HK-2 (cell line): ENCODE data around the gene BTNL8.
A peak's percentile ranks its signal among the peaks of the same experiment; 100 is the strongest.

Source experiments
- DNase-seq: peaks from one replicate; pipeline ENCODE4 v3.0.0-alpha.2; 2018; ENCODE audit not compliant: unreplicated experiment

BTNL8 gene, protein sequence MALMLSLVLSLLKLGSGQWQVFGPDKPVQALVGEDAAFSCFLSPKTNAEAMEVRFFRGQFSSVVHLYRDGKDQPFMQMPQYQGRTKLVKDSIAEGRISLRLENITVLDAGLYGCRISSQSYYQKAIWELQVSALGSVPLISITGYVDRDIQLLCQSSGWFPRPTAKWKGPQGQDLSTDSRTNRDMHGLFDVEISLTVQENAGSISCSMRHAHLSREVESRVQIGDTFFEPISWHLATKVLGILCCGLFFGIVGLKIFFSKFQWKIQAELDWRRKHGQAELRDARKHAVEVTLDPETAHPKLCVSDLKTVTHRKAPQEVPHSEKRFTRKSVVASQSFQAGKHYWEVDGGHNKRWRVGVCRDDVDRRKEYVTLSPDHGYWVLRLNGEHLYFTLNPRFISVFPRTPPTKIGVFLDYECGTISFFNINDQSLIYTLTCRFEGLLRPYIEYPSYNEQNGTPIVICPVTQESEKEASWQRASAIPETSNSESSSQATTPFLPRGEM

DNA sequence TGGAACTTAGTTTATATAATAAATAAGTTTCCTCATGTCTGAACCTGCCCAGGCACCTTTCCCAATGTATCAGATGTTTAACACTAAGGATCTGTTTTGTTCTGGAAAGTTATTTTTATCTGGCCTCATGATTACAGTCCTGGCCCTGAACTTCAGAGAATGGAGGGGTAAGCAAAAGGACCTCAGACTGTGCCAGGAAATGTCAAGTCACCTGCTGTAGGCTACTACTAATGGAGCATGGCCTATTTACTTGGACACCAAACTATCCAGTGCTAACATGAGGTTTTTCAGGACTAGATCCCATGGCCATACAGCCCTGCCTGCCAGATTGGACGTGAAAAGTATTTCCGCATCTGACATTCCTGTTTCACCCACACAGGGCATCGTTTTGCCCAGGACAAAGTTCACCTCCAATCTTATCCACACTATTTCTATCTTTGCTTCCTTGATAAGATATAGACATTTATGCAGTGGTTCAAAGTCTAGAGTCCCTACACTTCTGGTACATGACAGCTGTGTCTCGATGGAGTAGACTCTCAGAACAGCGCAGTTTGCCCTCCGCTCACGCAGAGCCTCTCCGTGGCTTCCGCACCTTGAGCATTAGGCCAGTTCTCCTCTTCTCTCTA is at the start of gene BTNL8:
BTNL8 (plus strand) TSS at position 539 of the 626 bp plus-strand sequence. CDS start 152 bp downstream, outside the sequence.
- no peak for DNase-seq

DNA sequence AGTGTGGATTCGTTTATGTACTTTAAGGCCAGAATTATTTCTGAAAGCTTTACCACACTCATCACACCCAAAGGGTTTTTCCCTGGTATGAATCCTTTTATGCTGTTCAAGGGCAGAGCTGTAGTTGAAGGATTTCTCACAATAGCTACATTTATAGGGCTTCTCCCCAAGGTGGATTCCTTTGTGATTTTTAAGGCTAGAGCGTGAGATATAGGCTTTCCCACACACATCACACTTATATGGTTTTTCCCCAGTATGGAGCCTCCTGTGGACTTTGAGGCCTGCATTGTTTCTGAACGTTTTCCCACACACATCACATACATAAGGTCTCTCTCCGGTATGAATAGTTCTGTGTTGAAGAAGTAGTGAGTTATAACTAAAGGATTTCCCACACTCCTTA is 49.1 kb upstream of the BTNL8 start:
- no peak for DNase-seq

DNA sequence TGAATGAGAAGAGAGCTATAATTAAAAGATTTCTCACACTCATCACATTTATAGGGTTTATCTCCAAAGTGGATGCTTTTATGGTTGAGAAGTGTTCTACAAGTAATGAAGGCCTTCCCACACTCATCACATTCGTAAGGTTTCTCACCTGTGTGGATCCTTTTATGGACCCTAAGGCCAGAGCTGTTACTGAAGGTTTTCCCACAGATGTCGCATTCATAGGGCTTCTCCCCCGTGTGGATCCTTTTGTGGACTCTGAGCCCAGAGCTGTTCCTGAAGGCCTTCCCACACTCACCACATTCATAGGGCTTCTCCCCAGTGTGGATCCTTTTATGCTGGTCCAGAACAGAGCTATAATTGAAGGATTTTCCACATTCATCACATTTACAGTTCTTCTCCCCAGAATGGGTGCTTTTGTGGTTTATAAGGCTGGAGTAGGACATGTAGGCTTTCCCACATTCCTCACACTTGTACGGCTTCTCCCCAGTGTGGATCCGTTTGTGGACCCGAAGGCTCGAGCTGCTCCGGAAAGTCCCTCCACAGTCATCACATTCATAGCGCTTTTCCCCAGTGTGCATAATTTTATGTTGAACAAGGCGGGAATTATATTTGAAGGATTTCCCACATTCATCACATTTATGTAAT is 48.4 kb upstream of the BTNL8 start:
- no peak for DNase-seq

DNA sequence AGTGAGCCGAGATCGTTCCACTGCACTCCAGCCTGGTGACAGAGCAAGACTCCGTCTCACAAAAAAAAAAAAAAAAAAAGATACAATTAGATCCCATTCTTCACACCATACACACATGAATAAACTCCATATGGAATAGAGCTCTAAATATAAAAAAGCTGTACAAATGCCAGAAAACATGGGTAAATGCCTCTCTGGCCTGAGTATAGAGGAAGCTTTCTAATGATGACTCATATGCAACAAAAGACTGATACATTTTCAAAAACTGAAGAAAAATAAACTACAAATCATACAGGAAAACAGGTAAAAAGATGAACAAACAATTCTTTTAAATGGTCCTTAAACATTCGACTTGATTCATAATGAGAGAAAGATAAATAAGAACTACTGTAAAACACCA is 46.5 kb upstream of the BTNL8 start:
- DNase-seq, result no peak

DNA sequence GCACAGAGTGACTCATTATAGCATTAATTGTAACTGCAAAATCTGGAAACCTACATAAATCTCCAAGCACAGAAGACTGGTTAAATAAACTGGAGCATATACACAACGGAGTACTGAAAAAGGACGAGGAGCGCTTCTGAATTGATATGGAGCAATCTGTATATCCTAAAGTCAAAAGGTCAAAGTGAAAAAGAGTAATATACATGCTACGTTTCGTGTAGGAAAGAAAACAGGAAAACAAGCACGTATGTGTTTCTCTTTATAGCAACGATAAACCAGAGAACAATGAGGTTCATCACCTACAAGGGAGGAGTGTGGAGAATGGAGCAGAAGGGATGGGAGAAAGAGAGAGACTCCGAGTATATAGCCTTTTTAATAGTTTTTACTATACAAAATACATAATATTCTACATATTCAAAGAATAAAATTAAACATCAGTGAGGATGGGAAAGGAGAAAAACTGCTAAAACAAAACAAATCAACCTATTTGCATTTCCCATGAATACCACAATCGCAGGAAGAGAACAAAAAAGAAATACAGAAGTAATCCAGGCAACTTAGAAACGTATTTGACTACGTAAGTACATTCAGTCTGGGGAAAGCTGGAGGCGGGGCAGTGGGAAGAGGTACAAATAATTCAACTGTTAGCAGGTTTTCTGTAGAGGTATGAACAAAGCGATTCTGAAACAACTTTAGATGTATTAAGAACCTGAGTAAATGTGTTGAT is 45.7 kb upstream of the BTNL8 start:
- no peak for DNase-seq

DNA sequence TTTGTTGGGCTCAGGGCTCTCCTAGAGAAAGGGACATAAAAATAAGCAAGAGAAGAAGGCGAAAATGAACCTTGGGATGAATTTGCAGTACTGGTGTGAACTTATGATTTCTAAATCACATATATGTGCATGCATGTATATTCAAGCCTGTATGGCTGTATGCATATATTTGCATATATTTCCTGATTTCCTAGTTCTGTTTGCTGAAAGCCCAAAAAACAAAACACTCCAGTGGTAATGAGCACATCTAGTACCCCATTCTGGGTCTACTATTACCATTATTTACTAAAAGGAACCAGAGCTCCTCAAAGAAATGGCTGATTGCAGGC is 45.1 kb upstream of the BTNL8 start:
- no peak for DNase-seq

DNA sequence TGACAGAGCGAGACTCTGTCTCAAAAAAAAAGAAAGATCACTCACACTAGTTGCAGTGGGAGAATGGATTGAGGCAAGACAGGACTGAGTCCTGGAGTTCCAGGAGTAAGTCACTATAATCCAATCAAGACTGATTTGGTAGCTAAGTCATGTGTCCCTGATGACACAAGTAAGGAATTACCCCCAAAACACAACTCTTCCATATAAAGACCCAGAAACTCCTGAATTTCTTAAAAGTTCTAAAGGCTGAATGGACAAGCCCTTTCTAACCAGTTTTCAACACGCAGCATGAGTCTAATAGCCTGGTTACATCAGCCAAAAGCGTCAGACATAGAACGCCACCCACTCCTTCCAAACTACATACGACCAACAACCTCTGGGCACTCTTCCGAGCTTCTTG is 40.4 kb upstream of the BTNL8 start:
- DNase-seq, result no peak

DNA sequence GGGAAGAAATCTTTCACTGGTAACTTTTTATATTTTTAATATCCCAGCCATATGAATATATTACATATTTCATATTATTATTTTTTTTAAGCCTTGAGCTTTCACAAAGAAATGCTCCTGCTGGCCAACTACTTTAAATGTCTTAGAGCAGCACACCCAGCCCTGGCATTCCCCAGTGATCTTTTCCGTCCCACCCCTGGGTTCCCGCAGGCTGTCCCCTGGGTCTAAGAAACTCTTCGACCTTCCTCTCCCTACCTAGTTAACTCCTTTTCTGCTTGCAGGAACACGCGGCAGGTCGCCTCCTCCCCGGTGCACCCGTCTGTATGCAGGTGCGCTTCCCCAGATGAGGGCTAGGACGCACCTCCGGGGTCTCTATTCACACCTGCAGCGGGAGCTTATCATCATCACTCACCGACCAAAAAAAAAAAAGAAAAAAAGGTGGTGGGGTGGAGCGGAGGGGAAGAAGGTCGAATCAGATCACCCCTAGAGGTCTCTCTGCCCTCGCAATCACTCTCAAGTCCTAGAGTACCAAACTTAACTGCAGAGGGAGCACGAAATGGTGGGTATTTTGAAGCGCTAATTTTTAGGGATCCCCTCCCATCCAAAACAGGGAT is 38.6 kb upstream of the BTNL8 start:
- DNase-seq, result no peak

DNA sequence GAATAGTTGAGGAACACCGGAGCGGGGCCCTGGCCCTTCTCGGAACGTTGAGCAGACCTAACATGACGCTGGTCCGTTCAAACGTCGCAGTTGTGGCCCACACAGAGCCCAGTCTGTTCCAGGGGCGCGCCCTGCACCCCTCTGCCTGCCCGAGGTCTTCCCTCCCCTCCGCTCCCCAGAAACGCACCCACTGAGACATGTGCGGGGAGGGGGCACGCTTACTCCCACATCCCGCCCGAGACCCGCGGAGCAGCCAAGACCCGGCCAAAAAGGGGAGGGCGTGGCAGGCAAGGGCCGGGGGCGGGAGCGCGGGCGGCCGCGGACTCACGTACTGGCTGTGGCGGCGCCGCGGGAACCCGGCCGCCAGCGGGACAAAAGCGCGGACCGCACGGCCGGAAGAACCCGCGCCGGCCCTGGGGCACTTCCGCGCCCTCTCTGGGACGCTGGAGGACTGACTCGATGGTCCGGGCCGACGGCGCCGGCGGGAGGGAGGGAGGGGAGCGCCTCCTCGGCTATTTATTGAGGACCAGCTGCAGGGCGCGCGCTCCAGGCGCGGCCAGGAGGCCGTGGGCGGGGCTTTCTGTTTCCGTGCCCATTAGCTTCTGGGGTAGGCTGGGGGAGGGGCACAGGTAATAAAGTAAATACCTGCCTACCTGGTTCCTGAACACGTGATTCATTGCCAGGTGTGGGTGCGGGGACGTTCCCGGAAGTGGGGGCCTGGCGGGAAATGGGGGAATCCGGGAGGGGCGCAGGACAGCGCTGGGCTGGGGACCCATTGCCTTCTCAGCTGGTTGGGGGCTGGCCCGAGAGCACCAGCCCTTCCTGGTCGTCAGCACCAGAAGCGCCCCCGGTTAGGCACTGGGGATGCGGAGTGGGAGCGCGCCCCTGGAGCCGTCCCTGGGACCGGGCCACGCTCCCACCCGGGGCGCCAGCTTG is 37.8 kb upstream of the BTNL8 start, which contains the start of gene ZFP62:
ZFP62 (minus strand) TSS at position 390 of the 936 bp plus-strand sequence; CDS start at position 333, 57 bp downstream.
- peak; percentile 80 for DNase-seq

DNA sequence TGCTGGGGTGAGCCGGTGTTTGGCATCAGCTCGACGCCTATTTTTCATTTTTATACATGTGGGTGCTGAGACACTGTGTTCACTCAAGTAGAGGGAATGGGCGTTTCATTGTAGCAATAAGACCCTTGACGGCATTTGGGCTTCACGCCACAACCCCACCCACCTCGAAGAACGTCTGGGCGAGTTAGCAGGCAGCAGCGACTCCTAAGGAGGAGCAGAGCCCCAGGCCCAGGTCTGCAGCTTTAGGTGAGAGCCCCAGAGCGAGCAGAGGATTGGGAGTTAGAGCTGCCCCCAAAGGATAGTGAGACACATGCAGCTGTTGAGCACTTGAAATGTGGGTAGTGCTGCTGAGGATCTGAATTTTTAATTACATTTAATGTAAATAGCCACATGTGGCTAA is 36.3 kb upstream of the BTNL8 start:
- DNase-seq, result no peak

DNA sequence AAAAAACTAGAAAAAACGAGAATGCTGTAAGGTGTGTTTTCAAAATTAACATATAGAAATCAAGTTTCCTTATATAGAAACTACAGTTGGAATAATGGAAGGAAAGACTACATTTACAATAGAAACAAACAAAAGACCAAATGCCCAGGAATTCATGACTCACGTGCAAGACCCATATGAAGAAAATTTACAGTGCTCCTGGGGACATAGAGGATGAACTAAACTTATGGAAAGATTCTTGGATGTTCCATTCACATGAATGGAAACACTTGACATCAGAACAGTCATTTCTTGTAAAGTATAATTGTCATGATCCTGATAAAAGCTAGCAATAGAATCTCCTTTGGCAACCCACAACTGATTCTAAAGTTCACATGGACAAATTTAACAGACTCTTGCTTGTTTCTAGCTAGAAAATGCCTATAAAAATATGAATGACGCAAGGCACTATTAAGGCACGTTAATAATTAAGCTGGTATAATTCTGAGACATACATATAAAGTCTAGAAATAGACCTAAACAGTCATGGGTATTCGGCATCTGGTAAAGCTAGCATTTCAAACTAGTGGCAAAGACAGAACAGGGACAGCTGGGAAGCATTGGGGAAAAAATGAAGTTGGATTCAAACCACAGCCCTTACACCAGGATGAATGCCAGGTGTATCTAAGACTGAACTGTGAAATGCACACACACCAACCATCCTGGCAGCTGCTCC is 32.8 kb upstream of the BTNL8 start:
- DNase-seq, result no peak

DNA sequence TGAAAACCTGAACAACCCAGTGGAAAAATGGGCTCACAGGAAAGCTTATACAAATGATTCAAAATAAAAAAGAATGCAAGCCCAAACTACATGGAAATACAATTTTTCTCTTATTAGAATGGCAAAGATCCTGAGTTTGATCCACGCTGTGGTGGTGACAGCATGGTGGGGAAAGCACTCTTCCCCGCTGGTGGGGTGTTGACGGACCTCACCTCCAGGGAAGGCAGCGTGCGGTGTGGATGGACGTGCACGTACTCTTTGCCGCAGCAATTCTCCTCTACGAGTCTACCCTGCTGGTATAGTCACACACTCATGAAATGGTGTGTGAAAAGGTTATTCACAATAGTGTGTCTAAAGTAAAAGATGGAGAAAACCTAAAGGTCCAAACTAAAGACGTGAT is 32.0 kb upstream of the BTNL8 start:
- no peak for DNase-seq

DNA sequence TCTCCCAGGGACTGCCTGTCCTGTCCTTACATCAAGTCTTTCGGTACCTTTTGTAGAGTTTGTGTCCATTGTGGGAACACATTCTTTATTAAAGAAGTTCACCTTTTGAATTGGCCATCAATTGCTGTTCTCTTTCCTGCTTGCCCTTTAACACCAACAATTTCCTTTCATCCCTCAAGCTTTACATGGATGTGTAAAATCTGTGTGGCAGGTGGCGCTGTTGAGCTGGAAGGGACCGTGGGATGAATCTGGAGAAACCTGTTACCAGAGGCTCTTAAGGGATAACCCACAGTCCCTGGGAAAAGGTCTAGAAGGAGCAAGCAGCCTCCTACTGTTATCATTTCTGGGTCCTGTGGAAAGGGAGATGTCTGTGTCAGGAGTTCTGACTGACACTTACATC is 30.0 kb upstream of the BTNL8 start:
- DNase-seq, result peak; percentile 58

DNA sequence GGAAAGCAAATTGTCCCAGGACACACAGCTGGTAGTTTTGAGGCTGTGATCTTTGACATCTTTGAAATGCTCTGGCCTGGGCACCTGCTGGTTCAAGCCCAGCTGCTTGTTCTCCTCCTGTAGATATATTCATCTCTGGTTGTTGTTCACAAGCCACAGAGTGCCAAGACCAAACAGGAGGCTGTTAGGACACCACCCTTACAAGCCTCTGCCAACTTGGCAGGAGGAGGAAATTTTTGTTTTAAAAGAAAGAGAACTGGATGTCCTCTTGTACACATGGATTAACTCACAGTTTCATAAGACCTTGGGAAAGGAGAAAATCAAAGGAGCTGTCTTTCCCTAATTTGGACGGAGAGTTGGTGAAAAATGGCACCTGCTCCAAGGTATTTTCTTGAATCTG is 29.4 kb upstream of the BTNL8 start:
- DNase-seq, result no peak

DNA sequence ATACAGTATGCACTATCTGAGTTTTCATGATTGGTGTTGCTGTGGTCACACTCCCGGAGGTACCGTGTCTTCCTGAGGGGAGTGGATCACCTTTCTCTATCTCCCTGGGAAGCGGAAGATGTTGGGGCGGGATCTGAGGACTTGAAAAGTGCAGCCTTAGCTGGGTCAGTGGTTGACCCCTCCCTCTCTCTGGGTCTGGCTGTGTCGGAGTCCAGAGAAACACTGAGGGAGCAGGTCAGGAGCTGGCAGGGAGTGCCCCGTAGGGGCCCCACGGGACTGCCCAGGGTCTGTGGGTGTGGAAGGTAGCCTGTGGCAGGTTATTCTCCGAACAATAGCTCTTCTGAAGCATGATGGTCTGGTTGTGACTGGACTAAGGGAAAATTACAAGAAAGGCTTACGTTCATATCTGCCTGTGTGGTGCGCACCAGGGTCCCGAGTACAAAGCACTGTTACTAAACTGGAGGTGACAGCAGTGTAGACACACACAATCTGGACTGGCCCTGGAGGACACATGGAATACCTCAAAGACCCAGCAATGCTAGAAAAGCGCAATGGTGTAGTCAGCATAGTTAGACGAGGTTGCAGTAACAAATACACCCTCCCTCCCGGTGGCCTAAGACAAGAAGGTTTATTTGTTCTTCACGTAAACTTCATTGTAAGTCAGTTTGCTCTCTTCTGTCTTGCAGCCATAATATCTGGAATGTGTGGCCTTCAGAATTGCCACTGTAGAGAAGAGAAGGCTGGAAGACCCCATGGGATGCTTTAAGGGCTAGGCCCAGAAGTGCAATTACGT is 28.5 kb upstream of the BTNL8 start:
- DNase-seq, result no peak

DNA sequence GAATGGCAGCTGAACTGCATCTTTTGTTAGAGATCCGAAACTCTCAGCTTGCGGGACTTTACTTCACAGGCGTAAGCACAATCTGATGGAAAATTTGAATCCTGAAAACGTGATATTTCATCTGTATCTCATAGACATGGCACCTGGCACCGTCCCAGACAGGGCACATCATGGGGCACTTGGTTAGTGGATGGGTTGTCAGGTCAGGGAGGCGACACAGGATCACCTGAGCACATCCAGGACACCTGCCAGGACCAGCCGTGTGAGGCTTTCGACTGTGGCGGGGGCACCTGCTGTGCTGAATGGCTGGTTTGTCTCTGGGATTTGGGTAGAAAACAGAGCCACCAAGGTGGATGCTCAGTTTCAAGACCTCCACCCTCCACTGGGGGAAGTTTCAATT is 26.5 kb upstream of the BTNL8 start:
- DNase-seq, result no peak

DNA sequence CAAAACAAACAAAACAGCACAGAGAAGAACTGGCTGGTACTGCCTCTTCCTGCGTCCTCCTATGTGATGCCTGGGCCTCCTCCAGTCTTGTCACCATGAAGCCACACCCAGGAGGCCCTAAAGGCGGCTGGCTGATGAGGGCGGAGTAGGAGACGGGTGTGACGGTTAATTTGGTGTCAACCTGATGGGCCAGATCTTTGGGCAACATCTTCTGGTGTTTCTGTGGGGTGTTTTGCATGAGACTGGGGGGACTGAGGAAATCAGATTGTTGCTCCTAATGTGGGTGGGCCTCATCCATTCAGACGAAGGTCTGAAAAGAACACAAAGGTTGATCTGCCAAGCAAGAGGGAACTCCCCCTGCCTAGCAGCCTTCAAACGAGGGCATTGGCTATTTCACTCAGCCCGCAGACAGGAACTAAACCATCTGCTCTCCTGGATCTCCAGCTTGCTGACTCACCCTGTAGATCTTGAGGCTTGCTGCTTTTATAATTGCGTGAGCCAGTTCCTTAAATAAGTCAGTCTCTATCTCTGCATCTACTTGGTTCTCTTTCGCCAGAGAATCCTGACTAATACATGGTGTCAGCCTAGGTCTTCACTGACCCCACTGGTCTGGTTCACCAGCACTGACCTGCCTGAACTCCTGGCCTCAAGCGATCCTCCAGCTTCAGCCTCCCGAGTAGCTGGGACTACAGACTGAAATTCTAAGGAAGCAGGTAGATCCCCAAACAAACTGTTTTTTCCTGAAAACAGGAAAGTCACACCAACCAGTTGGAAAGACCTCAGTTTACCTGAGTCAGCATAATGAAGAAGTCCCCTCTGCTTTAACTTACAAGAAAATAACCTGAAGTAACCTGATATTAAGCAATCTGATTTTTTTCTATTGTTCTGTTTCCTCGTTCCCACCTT is 25.1 kb upstream of the BTNL8 start:
- no peak for DNase-seq
